ENCODE measurements around the gene SLC5A2.
A peak's percentile ranks its signal among the peaks of the same experiment; 100 is the strongest.

The SLC5A2 gene

GRCh38 chr16:31471875-31472708, 10.8 kb upstream of the SLC5A2 start, which contains the start of gene TGFB1I1:
Gene TGFB1I1 (plus strand): TSS chr16:31472152. CDS start chr16:31472189, 37 bp downstream.
- no peak for TF ChIP-seq CTCF (IDR thresholded peaks at IDR 0.05; ENCODE audit: low read depth, low read length)
- peak within 1 kb of the TSS; percentile 84 to 87 for H3K4me3 ChIP-seq (replicated peaks in 1 of 2; ENCODE audit: low read depth in 2 of 2, low read length in 2 of 2)
- peak; percentile 84 to 86 for DNase-seq (ENCODE audit: low read depth in 2 of 2)

GRCh38 chr16:31472709-31473203, 10.2 kb upstream of the SLC5A2 start:
- peak; percentile 96 to 98 for DNase-seq (ENCODE audit: low read depth in 2 of 2)
- peak overlapping the region; percentile 84 to 87 for H3K4me3 ChIP-seq (replicated peaks in 1 of 2; ENCODE audit: low read depth in 2 of 2, low read length in 2 of 2)
- TF ChIP-seq CTCF (IDR thresholded peaks at IDR 0.05; ENCODE audit: low read depth, low read length), result peak; percentile 89

GRCh38 chr16:31473264-31473984, 9.5 kb upstream of the SLC5A2 start:
- DNase-seq (ENCODE audit: low read depth in 2 of 2), result no peak
- peak overlapping the region in 1 of 2 donors; percentile 87 for H3K4me3 ChIP-seq (replicated peaks in 1 of 2; ENCODE audit: low read depth in 2 of 2, low read length in 2 of 2)
- no peak for TF ChIP-seq CTCF (IDR thresholded peaks at IDR 0.05; ENCODE audit: low read depth, low read length)

- peak; percentile 62 to 87 for DNase-seq (ENCODE audit: low read depth in 2 of 2)
- no peak overlapping the region for H3K4me3 ChIP-seq (replicated peaks in 1 of 2; ENCODE audit: low read depth in 2 of 2, low read length in 2 of 2)
Measured at GRCh38 chr16:31474173-31474714, 8.7 kb upstream of the SLC5A2 start.

GRCh38 chr16:31474773-31475738, 7.9 kb upstream of the SLC5A2 start:
- no peak for DNase-seq (ENCODE audit: low read depth in 2 of 2)
- TF ChIP-seq CTCF (IDR thresholded peaks at IDR 0.05; ENCODE audit: low read depth, low read length), result no peak
- no peak overlapping the region for H3K4me3 ChIP-seq (replicated peaks in 1 of 2; ENCODE audit: low read depth in 2 of 2, low read length in 2 of 2)

More at GRCh38 chr16:31474173-31474714, 8.7 kb upstream of the SLC5A2 start:
- TF ChIP-seq CTCF (IDR thresholded peaks at IDR 0.05; ENCODE audit: low read depth, low read length), result no peak

- no peak overlapping the region for H3K4me3 ChIP-seq (replicated peaks in 1 of 2; ENCODE audit: low read depth in 2 of 2, low read length in 2 of 2)
- no peak for DNase-seq (ENCODE audit: low read depth in 2 of 2)
- TF ChIP-seq CTCF (IDR thresholded peaks at IDR 0.05; ENCODE audit: low read depth, low read length), result no peak
Measured at GRCh38 chr16:31475946-31476302, 7.0 kb upstream of the SLC5A2 start.
